HepG2 (cell line): ENCODE results near the gene GGT7.

Source experiments
- ARID3A ChIP-seq: IDR thresholded peaks from 2 replicates; pipeline ENCODE4 v1.6.1; 2012; ENCODE audit warnings: low read depth, low read length, improper control_type of control experiment
- ELF3 ChIP-seq: IDR thresholded peaks from 2 replicates; pipeline ENCODE4 v1.6.1; 2016; ENCODE audit warnings: missing genetic modification reagents, missing compliant biosample characterization
- FOXM1 ChIP-seq: sonication (generic); formaldehyde crosslinking; IDR thresholded peaks from 2 replicates; pipeline ENCODE4 v1.5.0; 2020; ENCODE audit warnings: missing genetic modification reagents
- NR2C2 ChIP-seq: sonication (generic); formaldehyde crosslinking; IDR thresholded peaks from 2 replicates; pipeline ENCODE4 v1.4.0; 2020; ENCODE audit warnings: missing genetic modification reagents, mild to moderate bottlenecking, moderate library complexity, borderline replicate concordance
- PAF1 ChIP-seq: IDR thresholded peaks from 2 replicates; pipeline ENCODE4 v1.6.1; 2016; ENCODE audit warnings: missing genetic modification reagents, missing compliant biosample characterization
- SP1 ChIP-seq, 2 experiments: fragments of 450-650 bp in 1 of 2; sonication (generic) in 1 of 2; formaldehyde crosslinking in 1 of 2; IDR thresholded peaks; 2 replicates each; pipeline versions ENCODE4 v1.4.0 to v1.6.1; 2016 to 2020; ENCODE audit warnings: missing genetic modification reagents in 1 of 2
- ZNF335 ChIP-seq: sonication (generic); formaldehyde crosslinking; IDR thresholded peaks from 2 replicates; pipeline ENCODE4 v1.4.0; 2020; ENCODE audit warnings: missing genetic modification reagents
- ZNF780A ChIP-seq: sonication (generic); formaldehyde crosslinking; IDR thresholded peaks from 2 replicates; pipeline ENCODE4 v1.8.0; 2022; ENCODE audit warnings: mild to moderate bottlenecking, missing genetic modification reagents, moderate library complexity
- TF ChIP-seq, protein P1 (sequence below): sonication (generic); formaldehyde crosslinking; IDR thresholded peaks from 2 replicates; pipeline ENCODE4 v1.5.0; 2020; ENCODE audit warnings: mild to moderate bottlenecking, missing genetic modification reagents, moderate library complexity

DNA sequence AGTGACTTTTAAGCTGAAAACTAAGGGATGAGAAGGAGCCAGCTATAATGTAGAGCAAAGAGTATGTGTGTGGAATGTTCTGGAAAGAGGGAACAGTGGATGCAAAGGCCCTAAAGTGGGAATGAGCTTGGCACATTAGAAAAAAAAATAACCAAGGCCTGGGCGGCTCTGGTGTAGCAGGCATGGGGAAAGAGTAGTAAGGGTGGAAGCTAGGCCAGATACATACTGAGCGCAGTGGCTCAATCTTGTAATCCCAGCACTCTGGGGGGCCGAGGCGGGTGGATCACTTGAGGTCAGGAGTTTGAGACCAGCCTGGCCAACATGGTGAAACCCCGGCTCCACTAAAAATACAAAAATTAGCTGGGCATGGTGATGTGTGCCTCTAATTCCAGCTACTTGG is 8.4 kb downstream of the GGT7 start:
- TF ChIP-seq ZNF335 (no peak), SP1 (IDR thresholded peaks at IDR 0.05) (no peak), SP1 (CRISPR knock-in tag; IDR thresholded peaks at IDR 0.05) (no peak), FOXM1 (no peak), ARID3A (no peak), ELF3 (no peak), ZNF780A (no peak), NR2C2 (CRISPR knock-in tag) (no peak), PAF1 (CRISPR knock-in tag) (no peak)
- TF ChIP-seq, protein P1, sequence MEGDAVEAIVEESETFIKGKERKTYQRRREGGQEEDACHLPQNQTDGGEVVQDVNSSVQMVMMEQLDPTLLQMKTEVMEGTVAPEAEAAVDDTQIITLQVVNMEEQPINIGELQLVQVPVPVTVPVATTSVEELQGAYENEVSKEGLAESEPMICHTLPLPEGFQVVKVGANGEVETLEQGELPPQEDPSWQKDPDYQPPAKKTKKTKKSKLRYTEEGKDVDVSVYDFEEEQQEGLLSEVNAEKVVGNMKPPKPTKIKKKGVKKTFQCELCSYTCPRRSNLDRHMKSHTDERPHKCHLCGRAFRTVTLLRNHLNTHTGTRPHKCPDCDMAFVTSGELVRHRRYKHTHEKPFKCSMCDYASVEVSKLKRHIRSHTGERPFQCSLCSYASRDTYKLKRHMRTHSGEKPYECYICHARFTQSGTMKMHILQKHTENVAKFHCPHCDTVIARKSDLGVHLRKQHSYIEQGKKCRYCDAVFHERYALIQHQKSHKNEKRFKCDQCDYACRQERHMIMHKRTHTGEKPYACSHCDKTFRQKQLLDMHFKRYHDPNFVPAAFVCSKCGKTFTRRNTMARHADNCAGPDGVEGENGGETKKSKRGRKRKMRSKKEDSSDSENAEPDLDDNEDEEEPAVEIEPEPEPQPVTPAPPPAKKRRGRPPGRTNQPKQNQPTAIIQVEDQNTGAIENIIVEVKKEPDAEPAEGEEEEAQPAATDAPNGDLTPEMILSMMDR (CRISPR knock-in tag), result no peak
